ENCODE data around the gene CDADC1. TPM values are rescaled to one million over a fixed set of nuclear protein-coding genes. Genes with fewer than 3 reads are reported as not detected.
"Not testable (repeated sequence)": the region's sequence is repeated elsewhere in the genome, so short reads cannot be mapped to it uniquely, and the experiment has no call there.

The CDADC1 gene
- total RNA-seq, 1 experiment from 2014 or later: 6.5 TPM

- DNase-seq (ENCODE audit: low spot score): peak; percentile 12
Measured at GRCh38 chr13:49292742-49293486, 45.2 kb downstream of the CDADC1 start.

DNA sequence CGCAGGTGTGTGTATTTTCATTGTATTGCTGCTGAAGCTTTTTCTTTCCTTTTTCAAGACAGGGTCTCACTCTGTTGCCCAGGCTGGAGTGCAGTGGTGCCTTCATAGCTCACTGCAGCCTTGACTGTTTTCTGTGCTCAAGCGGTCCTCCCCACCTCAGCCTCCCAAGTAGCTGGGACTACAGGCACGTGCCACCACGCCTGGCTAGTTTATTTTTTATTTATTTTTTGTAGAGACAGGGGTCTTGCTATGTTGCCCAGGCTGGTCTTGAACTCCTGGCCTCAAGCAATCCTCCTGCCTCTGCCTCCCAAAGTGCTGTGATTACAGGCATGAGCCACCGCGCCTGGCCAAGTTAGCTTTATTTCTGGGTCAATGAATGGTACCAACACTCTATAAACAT, 47.0 kb downstream of the CDADC1 start:
- not testable (repeated sequence) for DNase-seq (ENCODE audit: low spot score)

DNA sequence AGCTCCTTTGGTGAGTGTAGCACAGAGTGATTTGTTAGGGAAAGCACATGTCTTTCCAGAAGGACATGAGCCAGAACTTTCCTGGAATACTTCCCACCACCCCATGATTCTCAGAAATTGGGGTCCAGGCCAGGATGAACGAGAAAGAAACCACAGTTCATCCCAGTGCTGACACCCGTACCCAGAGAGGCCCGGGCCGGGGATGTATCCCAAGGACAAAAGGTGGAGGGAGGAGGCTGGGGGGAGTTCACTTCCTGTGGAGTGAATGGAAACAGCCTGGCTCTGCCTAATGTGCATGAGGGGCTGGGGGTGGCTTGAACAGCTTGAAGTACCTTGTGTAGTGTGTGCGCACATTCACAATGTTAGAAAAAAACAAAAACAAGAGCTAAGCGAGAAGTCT, 47.5 kb downstream of the CDADC1 start:
- no peak for DNase-seq (ENCODE audit: low spot score)

GRCh38 chr13:49296659-49297058, 48.9 kb downstream of the CDADC1 start:
- DNase-seq (ENCODE audit: low spot score): no peak

DNA sequence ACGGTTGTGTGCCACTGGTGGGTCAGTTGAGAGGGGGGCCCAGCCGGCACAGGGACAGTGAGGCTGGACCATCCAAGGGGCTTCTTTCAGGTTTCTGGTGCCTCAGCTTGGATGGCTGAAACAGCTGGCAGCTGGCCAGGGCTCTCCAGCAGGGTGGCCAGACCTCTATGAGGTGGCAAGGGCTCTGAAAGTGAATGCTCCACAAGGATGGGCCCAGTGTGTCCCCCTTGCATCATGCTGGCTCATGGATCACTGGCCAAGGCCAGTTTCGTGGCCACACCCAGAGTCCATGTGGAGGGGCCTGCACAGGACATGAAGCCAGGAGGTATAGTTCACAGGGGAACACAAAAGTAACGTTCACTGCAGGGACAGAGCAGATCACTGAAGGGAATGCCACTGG, 49.6 kb downstream of the CDADC1 start:
- no peak for DNase-seq (ENCODE audit: low spot score)

GRCh38 chr13:49298416-49298815, 50.7 kb downstream of the CDADC1 start:
- no peak for DNase-seq (ENCODE audit: low spot score)

GRCh38 chr13:49298903-49299605, 51.3 kb downstream of the CDADC1 start:
- DNase-seq (ENCODE audit: low spot score): peak; percentile 10

- no peak for DNase-seq (ENCODE audit: low spot score)
Measured at GRCh38 chr13:49300276-49300675, 52.6 kb downstream of the CDADC1 start.

GRCh38 chr13:49300739-49301589, 53.2 kb downstream of the CDADC1 start:
- DNase-seq (ENCODE audit: low spot score): peak; percentile 73

DNA sequence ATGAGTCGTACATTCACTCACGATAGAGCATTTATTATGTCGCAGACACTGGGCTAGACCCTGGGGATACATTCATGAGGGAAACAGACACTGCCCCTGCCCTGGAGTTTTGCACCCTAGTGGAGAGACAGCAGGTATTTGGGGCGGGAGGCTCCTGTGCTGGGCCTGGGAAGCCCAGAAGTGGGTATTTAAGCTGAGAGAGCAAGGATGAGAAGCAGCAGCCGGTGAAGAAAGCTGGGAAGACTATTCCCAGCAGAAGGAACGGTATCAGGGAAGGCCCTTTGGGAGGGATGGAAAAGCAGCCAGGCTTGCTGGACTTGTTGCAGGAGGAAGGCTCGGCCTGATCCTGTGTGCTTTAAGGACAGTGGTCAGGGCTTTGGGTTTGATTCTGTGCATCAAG, 54.5 kb downstream of the CDADC1 start:
- no peak for DNase-seq (ENCODE audit: low spot score)

GRCh38 chr13:49302817-49303216, 55.1 kb downstream of the CDADC1 start:
- DNase-seq (ENCODE audit: low spot score): no peak

DNA sequence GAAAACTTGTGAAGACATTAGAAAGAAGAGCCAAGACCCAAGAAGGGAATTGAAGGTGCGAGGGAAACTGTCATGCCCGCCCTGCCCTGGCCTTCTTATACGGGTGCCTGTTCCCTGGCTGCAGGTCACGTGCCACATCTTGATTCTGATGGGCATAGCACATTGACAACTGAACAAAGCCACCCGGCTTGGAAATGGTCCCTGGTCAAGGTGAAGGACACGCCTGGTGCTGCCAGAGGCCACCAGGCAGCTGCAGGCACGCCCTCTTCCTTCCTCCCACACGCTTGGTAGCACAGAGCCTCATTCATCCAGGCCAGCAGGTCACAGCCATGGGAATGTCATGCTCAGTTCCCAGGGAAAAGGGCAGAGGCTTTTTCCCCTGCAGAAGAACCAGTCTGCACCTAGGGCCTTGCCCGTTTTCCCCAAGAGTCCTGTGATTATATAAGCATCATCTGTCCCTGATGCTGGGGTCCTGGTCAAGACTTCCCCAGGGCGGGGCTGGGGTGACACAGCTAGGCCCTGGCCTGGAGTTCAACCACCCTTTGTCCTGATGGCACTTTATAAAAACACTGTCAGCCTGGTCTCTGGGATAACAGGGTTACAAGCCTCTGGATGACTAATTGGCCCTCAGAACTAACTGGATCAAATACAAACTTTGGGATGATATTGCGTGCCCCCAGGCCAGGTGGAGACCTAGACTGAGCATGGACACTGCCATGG, 56.0 kb downstream of the CDADC1 start:
- DNase-seq (ENCODE audit: low spot score): peak; percentile 63

- no peak for DNase-seq (ENCODE audit: low spot score)
Measured at GRCh38 chr13:49304356-49304755, 56.6 kb downstream of the CDADC1 start.

- DNase-seq (ENCODE audit: low spot score): no peak
Measured at GRCh38 chr13:49304763-49305700, 57.3 kb downstream of the CDADC1 start.

DNA sequence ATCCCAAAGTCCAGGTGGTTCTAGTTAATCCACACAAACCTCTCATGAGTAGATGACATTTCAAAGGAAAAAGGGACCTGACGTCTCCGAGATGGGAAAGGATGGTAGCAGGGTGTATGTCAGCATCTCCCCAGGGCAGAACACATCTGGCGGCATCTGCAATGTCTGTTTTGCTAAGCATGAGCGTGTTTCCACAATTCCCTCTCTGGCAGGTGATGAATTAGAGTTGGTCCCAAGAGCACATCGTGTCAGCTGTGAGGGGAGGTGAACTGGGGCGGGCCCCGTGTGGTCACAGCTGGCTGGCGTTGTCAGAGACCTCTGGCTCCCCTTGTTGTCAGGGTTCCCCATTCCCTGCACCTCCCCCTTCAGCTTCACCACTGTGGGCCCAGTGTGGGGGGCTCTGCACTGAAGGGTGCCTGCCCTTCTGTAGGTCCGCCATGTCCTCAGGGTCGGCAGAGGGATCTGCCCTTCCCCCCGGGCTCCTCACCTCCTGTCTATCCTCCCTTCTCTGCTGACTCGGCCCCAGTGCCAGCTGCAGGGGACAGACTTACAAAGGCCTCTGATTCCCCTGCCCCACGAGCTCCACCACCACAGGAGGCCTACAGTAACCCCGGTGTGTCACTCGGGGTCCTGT, 58.2 kb downstream of the CDADC1 start:
- DNase-seq (ENCODE audit: low spot score): no peak

- no peak for DNase-seq (ENCODE audit: low spot score)
Measured at GRCh38 chr13:49307365-49307764, 59.6 kb downstream of the CDADC1 start.

DNA sequence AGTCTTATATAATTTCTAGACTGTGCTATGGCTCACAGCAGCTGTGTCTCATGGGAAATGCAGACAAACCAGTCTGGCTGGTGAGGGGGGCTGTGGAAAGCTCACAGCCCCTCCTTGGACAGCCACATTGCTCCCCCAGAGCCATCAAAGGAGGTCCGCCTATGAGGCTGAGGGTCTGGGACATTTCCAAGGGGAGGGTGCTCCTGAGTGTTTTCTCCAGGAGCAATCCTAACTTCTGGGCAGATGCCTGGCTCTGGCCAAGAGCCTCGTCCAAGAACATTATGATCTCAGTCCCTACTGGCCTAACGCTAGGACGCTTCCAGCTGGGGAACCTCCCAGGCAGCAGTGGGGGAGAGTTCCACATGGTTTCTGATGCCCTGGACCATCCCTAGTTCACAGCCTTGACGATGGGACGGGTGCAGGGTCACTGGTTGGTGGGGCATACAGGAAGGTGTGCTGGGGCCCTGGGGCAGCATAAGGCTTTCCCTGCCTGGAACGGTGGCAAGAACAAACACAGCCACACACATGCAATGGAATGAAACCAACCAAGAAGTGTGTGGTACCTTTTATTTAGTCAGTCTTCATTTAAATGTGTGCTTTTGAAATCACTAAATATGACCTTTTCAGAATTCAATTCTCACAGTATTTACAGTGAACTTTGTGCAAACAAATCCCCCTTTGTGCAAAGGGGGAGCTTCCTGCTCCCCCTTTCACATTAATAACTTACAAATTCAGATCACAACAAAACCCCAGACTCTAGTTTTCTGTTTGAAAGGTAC, 60.6 kb downstream of the CDADC1 start:
- no peak for DNase-seq (ENCODE audit: low spot score)

- DNase-seq (ENCODE audit: low spot score): no peak
Measured at GRCh38 chr13:49308921-49309408, 61.2 kb downstream of the CDADC1 start.

DNA sequence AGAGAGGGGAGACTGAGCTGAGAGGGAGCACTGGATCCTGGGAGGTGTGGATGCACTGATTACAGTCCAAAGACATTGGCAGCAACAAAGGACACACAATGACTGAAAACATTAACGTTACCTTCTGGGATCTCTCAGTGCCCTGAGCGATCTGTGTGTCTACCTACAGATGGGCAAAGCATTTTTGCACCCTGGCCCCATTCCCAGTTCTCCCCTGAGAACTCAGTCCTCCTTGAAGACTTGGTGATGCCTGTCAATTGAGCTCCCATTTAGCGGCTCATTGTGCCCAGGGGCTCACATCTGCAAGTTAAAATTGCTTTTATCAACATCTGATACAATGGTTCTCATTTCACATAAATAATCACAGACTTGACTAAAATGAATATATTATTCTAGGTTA, 62.5 kb downstream of the CDADC1 start:
- DNase-seq (ENCODE audit: low spot score): no peak

All from HT-29 (cell line).